H9 (cell line): ENCODE measurements around the gene ICE1. TPM values are rescaled to one million over a fixed set of nuclear protein-coding genes. Genes with fewer than 3 reads are reported as not detected.

Experiments used
- DNase-seq: peaks from one replicate; pipeline ENCODE4 v3.0.0-alpha.2; 2017
- H2AFZ ChIP-seq: one replicate; pipeline ENCODE4 v1.6.1; 2013; ENCODE audit warnings: mild to moderate bottlenecking, low read length, control low read depth, moderate library complexity
- H2AK5ac ChIP-seq: 2 replicates; pipeline ENCODE4 v1.6.1; 2013; ENCODE audit warnings: low read length, control low read depth, mixed read lengths; ENCODE audit not compliant: insufficient read length
- H2BK120ac ChIP-seq: one replicate; pipeline ENCODE4 v1.6.1; 2013; ENCODE audit warnings: low read depth, mild to moderate bottlenecking, low read length, control low read depth, inconsistent platforms; ENCODE audit not compliant: poor library complexity, severe bottlenecking
- H2BK12ac ChIP-seq: 2 replicates; pipeline ENCODE4 v1.6.1; 2013; ENCODE audit warnings: low read length, control low read depth, mixed read lengths, low read depth; ENCODE audit not compliant: insufficient read length
- H2BK15ac ChIP-seq: 2 replicates; pipeline ENCODE4 v1.6.1; 2013; ENCODE audit warnings: low read depth, low read length, control low read depth
- H2BK20ac ChIP-seq: one replicate; pipeline ENCODE4 v1.6.1; 2013; ENCODE audit warnings: low read depth, mild to moderate bottlenecking, low read length, control low read depth, inconsistent platforms; ENCODE audit not compliant: poor library complexity, severe bottlenecking
- H2BK5ac ChIP-seq: 2 replicates; pipeline ENCODE4 v1.6.1; 2013; ENCODE audit warnings: low read length, control low read depth, mixed read lengths; ENCODE audit not compliant: insufficient read length
- H3K14ac ChIP-seq: 2 replicates; pipeline ENCODE4 v1.6.1; 2013; ENCODE audit warnings: low read length, control low read depth; ENCODE audit not compliant: insufficient read depth
- H3K18ac ChIP-seq: 2 replicates; pipeline ENCODE4 v1.6.1; 2013; ENCODE audit warnings: low read depth, mild to moderate bottlenecking, mixed read lengths, low read length, control low read depth; ENCODE audit not compliant: insufficient read length
- H3K23ac ChIP-seq: 2 replicates; pipeline ENCODE4 v1.6.1; 2013; ENCODE audit warnings: low read length, control low read depth, mixed read lengths, low read depth; ENCODE audit not compliant: insufficient read length
- H3K23me2 ChIP-seq: 2 replicates; pipeline ENCODE4 v1.6.1; 2013; ENCODE audit warnings: low read depth, mild to moderate bottlenecking, mixed read lengths, low read length, control low read depth; ENCODE audit not compliant: insufficient read length, poor library complexity, severe bottlenecking
- H3K27ac ChIP-seq: 2 replicates; pipeline ENCODE4 v1.5.1; 2013; ENCODE audit warnings: low read length, control low read depth, mixed read lengths, low read depth; ENCODE audit not compliant: insufficient read length
- H3K27me3 ChIP-seq: 2 replicates; pipeline ENCODE4 v1.6.1; 2013; ENCODE audit warnings: low read length, control low read depth, inconsistent platforms; ENCODE audit not compliant: insufficient read depth
- H3K4ac ChIP-seq: 2 replicates; pipeline ENCODE4 v1.6.1; 2013; ENCODE audit warnings: low read depth, mild to moderate bottlenecking, control low read depth, inconsistent platforms, low read length, moderate library complexity
- H3K4me1 ChIP-seq: 2 replicates; pipeline ENCODE4 v1.6.1; 2013; ENCODE audit warnings: low read length, control low read depth, inconsistent platforms; ENCODE audit not compliant: insufficient read depth
- H3K4me2 ChIP-seq: 2 replicates; pipeline ENCODE4 v1.6.1; 2013; ENCODE audit warnings: low read length, control low read depth, mixed read lengths; ENCODE audit not compliant: insufficient read length, insufficient read depth
- H3K56ac ChIP-seq: 2 replicates; pipeline ENCODE4 v1.6.1; 2013; ENCODE audit warnings: low read depth, mild to moderate bottlenecking, mixed read lengths, low read length, control low read depth; ENCODE audit not compliant: insufficient read length
- H3K79me1 ChIP-seq: 2 replicates; pipeline ENCODE4 v1.6.1; 2013; ENCODE audit warnings: low read depth, mild to moderate bottlenecking, moderate library complexity, low read length, control low read depth, inconsistent platforms; ENCODE audit not compliant: insufficient read depth, poor library complexity, severe bottlenecking
- H3K79me2 ChIP-seq: 2 replicates; pipeline ENCODE4 v1.6.1; 2013; ENCODE audit warnings: low read length, control low read depth, inconsistent platforms; ENCODE audit not compliant: insufficient read depth
- H3K9ac ChIP-seq: 2 replicates; pipeline ENCODE4 v1.6.1; 2013; ENCODE audit warnings: low read length, control low read depth, mixed read lengths; ENCODE audit not compliant: insufficient read length; ENCODE audit errors: extremely low read depth
- H3K9me3 ChIP-seq: one replicate; pipeline ENCODE4 v1.6.1; 2013; ENCODE audit warnings: low read depth, low read length, inconsistent platforms; ENCODE audit not compliant: control insufficient read depth
- H3T11ph ChIP-seq: one replicate; pipeline ENCODE4 v1.6.1; 2013; ENCODE audit warnings: mild to moderate bottlenecking, low read length, control low read depth, inconsistent platforms
- H4K20me1 ChIP-seq: one replicate; pipeline ENCODE4 v1.6.1; 2013; ENCODE audit not compliant: control insufficient read depth, insufficient read length, insufficient read depth
- H4K5ac ChIP-seq: 2 replicates; pipeline ENCODE4 v1.6.1; 2013; ENCODE audit warnings: low read depth, mild to moderate bottlenecking, mixed read lengths, low read length, control low read depth; ENCODE audit not compliant: insufficient read length
- H4K8ac ChIP-seq: replicated peaks from 2 replicates; pipeline ENCODE4 v1.6.1; 2013; ENCODE audit warnings: low read length, control low read depth, mixed read lengths, low read depth; ENCODE audit not compliant: insufficient read length
- H4K91ac ChIP-seq: 2 replicates; pipeline ENCODE4 v1.6.1; 2013; ENCODE audit warnings: low read depth, mild to moderate bottlenecking, moderate library complexity, mixed read lengths, low read length, control low read depth; ENCODE audit not compliant: insufficient read length
- H3K27ac Mint-ChIP-seq, 3 experiments: 2 replicates in 2 of 3; 3 replicates in 1 of 3; pipeline ENCODE4 v1.8.0; 2020 to 2021; ENCODE audit warnings: mixed read lengths in 3 of 3, mild to moderate bottlenecking in 1 of 3, moderate library complexity in 1 of 3
- H3K27me3 Mint-ChIP-seq: 2 replicates; pipeline ENCODE4 v1.8.0; 2021; ENCODE audit warnings: low read depth, mild to moderate bottlenecking, moderate library complexity, mixed read lengths
- H3K36me3 Mint-ChIP-seq, 3 experiments: 2 replicates in 2 of 3; 3 replicates in 1 of 3; pipeline ENCODE4 v1.8.0; 2020 to 2021; ENCODE audit warnings: low read depth in 3 of 3, mixed read lengths in 3 of 3; ENCODE audit not compliant: insufficient read depth in 1 of 3
- H3K4me1 Mint-ChIP-seq, 2 experiments: 2 replicates each; pipeline ENCODE4 v1.8.0; 2020; ENCODE audit warnings: mixed read lengths in 2 of 2
- H3K4me3 Mint-ChIP-seq, 2 experiments: 2 replicates in 1 of 2; 3 replicates in 1 of 2; pipeline ENCODE4 v1.8.0; 2020 to 2021; ENCODE audit warnings: mild to moderate bottlenecking in 2 of 2, mixed read lengths in 2 of 2, moderate library complexity in 1 of 2
- H3K9me3 Mint-ChIP-seq, 2 experiments: 2 replicates in 1 of 2; 3 replicates in 1 of 2; pipeline ENCODE4 v1.8.0; 2020; ENCODE audit warnings: mild to moderate bottlenecking in 2 of 2, mixed read lengths in 2 of 2, moderate library complexity in 1 of 2
- CTCF ChIP-seq: fragments of 200-600 bp; sonication (generic); conservative IDR thresholded peaks from 3 replicates; pipeline ENCODE4 v1.8.0; 2021; ENCODE audit warnings: antibody characterized with exemption, mild to moderate bottlenecking
- WGBS: extraction: QIAGEN DNeasy Blood & Tissue Kit; methylation state at CpG from one replicate; pipeline ENCODE4 v1.1.7; 2013; ENCODE audit warnings: missing lambda C conversion rate, low lambda C conversion rate, mixed read lengths; ENCODE audit not compliant: insufficient read length; ENCODE audit errors: extremely low coverage; 5-methylcytosine and 5-hydroxymethylcytosine counted together
- total RNA-seq: library from RNA; stranded (reverse); gene quantifications from 2 replicates; pipeline ENCODE4 v1.2.1, GENCODE V29; 2021

The ICE1 gene
- total RNA-seq, 1 experiment from 2014 or later, result 45.1 TPM

GRCh38 chr5:5508391-5508790 lies 85.9 kb downstream of the ICE1 start:
- H2BK5ac ChIP-seq, result no peak overlapping the region
- TF ChIP-seq CTCF, result no peak
- H2AFZ ChIP-seq, result no peak overlapping the region
- no peaks in the 10 kb centered on the region for H3K4me1 ChIP-seq
- H3K56ac ChIP-seq, result no peak overlapping the region
- no peak overlapping the region for H3T11ph ChIP-seq
- no peaks in the 10 kb centered on the region for H3K79me2 ChIP-seq
- H3K27me3 Mint-ChIP-seq, result no peaks in the 10 kb centered on the region
- WGBS, result no CpG with 5 or more reads among the region's 2 CpGs
- H4K8ac ChIP-seq, result no peak overlapping the region
- H3K14ac ChIP-seq, result no peak overlapping the region
- no peak overlapping the region for H3K4me3 Mint-ChIP-seq
- H4K20me1 ChIP-seq, result no peaks in the 10 kb centered on the region
- H2BK20ac ChIP-seq, result no peak overlapping the region
- no peak overlapping the region for H3K27ac ChIP-seq
- H3K4ac ChIP-seq, result no peak overlapping the region
- H3K23me2 ChIP-seq, result no peaks in the 10 kb centered on the region
- no peak overlapping the region for H2BK15ac ChIP-seq
- H3K79me1 ChIP-seq, result no peaks in the 10 kb centered on the region
- no peak overlapping the region for H4K91ac ChIP-seq
- no peak overlapping the region for H2BK12ac ChIP-seq
- no peak overlapping the region for H3K27ac Mint-ChIP-seq
- no peak overlapping the region for H3K18ac ChIP-seq
- no peak overlapping the region for H2AK5ac ChIP-seq
- peaks cover 10 to 18% (median 11%) of the 10 kb centered on the region in 3 experiments for H3K36me3 Mint-ChIP-seq
- DNase-seq, result no peak
- H3K9me3 ChIP-seq, result no peaks in the 10 kb centered on the region
- peaks cover 11 to 21% of the 10 kb centered on the region in 2 experiments for H3K9me3 Mint-ChIP-seq
- no peak overlapping the region for H2BK120ac ChIP-seq
- H3K4me1 Mint-ChIP-seq, result peaks cover 3 to 5% of the 10 kb centered on the region in 2 experiments; a peak in 2 of 4 replicates
- H3K9ac ChIP-seq, result no peak overlapping the region
- no peak overlapping the region for H4K5ac ChIP-seq
- H3K23ac ChIP-seq, result no peak overlapping the region
- H3K27me3 ChIP-seq, result no peaks in the 10 kb centered on the region
- H3K4me2 ChIP-seq, result no peak overlapping the region
